NB4 (cell line): Measurements from ENCODE around the gene NSMCE4A.
A peak's percentile ranks its signal among the peaks of the same experiment; 100 is the strongest.

Experiments used
- POLR2A ChIP-seq: IDR thresholded peaks from 2 replicates; pipeline ENCODE4 v1.6.1; 2011; ENCODE audit warnings: mild to moderate bottlenecking; ENCODE audit not compliant: insufficient read length; ENCODE audit errors: extremely low read depth
- TF ChIP-seq, protein P1 (sequence below): IDR thresholded peaks from one replicate; pipeline ENCODE4 v1.5.1; 2012; ENCODE audit warnings: low read depth, low read length
- TF ChIP-seq, protein P2 (sequence below): IDR thresholded peaks from 2 replicates; pipeline ENCODE4 v1.6.1; 2011; ENCODE audit warnings: low read depth, low read length

DNA sequence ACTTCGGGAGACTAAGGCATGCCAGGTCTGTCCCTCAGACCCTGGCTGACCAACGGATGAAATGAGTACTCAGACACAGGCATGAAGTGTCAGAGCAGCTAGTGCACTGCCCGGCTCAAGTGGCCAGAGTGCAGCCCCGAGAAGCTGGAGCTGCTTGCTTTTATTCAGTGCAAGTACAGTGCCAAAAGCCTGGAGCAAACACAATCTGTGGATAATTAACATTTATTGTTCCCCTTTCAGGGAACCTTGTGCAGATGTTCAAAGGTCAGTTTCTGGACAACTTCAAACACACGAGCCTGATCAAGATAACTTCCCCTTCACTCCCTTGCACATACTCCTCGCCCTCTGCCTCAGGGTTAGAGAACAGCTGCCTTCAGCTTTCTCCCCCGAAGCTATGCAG is 39.3 kb downstream of the NSMCE4A start:
- TF ChIP-seq, protein P1, sequence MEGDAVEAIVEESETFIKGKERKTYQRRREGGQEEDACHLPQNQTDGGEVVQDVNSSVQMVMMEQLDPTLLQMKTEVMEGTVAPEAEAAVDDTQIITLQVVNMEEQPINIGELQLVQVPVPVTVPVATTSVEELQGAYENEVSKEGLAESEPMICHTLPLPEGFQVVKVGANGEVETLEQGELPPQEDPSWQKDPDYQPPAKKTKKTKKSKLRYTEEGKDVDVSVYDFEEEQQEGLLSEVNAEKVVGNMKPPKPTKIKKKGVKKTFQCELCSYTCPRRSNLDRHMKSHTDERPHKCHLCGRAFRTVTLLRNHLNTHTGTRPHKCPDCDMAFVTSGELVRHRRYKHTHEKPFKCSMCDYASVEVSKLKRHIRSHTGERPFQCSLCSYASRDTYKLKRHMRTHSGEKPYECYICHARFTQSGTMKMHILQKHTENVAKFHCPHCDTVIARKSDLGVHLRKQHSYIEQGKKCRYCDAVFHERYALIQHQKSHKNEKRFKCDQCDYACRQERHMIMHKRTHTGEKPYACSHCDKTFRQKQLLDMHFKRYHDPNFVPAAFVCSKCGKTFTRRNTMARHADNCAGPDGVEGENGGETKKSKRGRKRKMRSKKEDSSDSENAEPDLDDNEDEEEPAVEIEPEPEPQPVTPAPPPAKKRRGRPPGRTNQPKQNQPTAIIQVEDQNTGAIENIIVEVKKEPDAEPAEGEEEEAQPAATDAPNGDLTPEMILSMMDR: no peak
- no peak for TF ChIP-seq POLR2A
- TF ChIP-seq, protein P2, sequence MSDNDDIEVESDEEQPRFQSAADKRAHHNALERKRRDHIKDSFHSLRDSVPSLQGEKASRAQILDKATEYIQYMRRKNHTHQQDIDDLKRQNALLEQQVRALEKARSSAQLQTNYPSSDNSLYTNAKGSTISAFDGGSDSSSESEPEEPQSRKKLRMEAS: 0 out of 2 replicates have a peak, but pooled peaks have one; percentile 31
